ENCODE measurements around the gene CNP. TPM values are rescaled to one million over a fixed set of nuclear protein-coding genes. Genes with fewer than 3 reads are reported as not detected.

The CNP gene
- total RNA-seq, 1 experiment from 2014 or later = 78.5 TPM

DNA sequence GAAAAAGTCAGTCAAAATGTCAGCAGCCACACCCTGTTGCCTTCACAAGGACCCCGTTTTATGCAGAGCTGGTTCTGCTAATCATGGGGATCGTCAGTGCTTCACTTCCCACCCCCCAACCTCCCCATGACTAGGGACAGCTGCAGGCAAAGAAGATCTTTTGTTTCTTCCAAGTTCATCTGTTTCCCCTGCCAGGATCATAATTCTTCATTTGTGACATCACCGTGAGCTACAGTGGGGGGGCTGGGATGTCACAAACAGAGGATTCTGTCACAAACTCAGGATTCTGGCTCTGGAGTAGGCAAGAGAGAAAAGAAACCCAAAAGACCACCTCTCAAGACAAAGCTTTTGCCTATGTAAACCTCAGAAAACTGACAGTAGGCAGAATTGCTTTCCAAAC, 26.0 kb downstream of the CNP start:
- TF ChIP-seq, protein P1, sequence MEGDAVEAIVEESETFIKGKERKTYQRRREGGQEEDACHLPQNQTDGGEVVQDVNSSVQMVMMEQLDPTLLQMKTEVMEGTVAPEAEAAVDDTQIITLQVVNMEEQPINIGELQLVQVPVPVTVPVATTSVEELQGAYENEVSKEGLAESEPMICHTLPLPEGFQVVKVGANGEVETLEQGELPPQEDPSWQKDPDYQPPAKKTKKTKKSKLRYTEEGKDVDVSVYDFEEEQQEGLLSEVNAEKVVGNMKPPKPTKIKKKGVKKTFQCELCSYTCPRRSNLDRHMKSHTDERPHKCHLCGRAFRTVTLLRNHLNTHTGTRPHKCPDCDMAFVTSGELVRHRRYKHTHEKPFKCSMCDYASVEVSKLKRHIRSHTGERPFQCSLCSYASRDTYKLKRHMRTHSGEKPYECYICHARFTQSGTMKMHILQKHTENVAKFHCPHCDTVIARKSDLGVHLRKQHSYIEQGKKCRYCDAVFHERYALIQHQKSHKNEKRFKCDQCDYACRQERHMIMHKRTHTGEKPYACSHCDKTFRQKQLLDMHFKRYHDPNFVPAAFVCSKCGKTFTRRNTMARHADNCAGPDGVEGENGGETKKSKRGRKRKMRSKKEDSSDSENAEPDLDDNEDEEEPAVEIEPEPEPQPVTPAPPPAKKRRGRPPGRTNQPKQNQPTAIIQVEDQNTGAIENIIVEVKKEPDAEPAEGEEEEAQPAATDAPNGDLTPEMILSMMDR (conservative IDR thresholded peaks at IDR 0.05) = no peak
- Histone ChIP-seq H2BK12ac (ENCODE audit: insufficient read length, low read depth, low read length) (no peak overlapping the region), H3K27ac (ENCODE audit: insufficient read length, low read depth, low read length) (no peak overlapping the region), H3K4me1 (ENCODE audit: insufficient read depth, low read length) (no peaks in the 10 kb centered on the region), H3K4ac (ENCODE audit: low read depth, low read length) (no peak overlapping the region), H2BK120ac (ENCODE audit: low read depth, low read length, poor library complexity, severe bottlenecking) (no peak overlapping the region), H3K56ac (ENCODE audit: insufficient read length, low read depth, low read length) (no peak overlapping the region), H2AK5ac (ENCODE audit: insufficient read length, low read length) (no peak overlapping the region), H2BK15ac (ENCODE audit: low read depth, low read length) (no peak overlapping the region), H3K27me3 (ENCODE audit: insufficient read depth, low read length) (no peaks in the 10 kb centered on the region), H3K79me2 (ENCODE audit: insufficient read depth, low read length) (no peaks in the 10 kb centered on the region), H4K20me1 (ENCODE audit: control insufficient read depth, insufficient read depth, insufficient read length) (no peaks in the 10 kb centered on the region), H4K91ac (ENCODE audit: insufficient read length, low read depth, low read length) (no peak overlapping the region), H3K9me3 (ENCODE audit: control insufficient read depth, low read depth, low read length) (no peaks in the 10 kb centered on the region), H2BK5ac (ENCODE audit: insufficient read length, low read length) (no peak overlapping the region), H3T11ph (ENCODE audit: low read length) (no peak overlapping the region), H3K4me2 (ENCODE audit: insufficient read depth, insufficient read length, low read length) (no peak overlapping the region), H3K23ac (ENCODE audit: insufficient read length, low read depth, low read length) (no peak overlapping the region), H3K14ac (ENCODE audit: insufficient read depth, low read length) (no peak overlapping the region), H3K23me2 (ENCODE audit: insufficient read length, low read depth, low read length, poor library complexity, severe bottlenecking) (no peaks in the 10 kb centered on the region), H4K8ac (replicated peaks; ENCODE audit: insufficient read length, low read depth, low read length) (no peak overlapping the region), H3K79me1 (ENCODE audit: insufficient read depth, low read depth, low read length, poor library complexity, severe bottlenecking) (no peaks in the 10 kb centered on the region), H2BK20ac (ENCODE audit: low read depth, low read length, poor library complexity, severe bottlenecking) (no peak overlapping the region), H3K18ac (ENCODE audit: insufficient read length, low read depth, low read length) (no peak overlapping the region), H3K9ac (ENCODE audit: extremely low read depth, insufficient read length, low read length) (no peak overlapping the region), H4K5ac (ENCODE audit: insufficient read length, low read depth, low read length) (no peak overlapping the region), H2AFZ (ENCODE audit: low read length) (no peak overlapping the region)
- no peak for DNase-seq
- H3K4me1 Mint-ChIP-seq = no peaks in the 10 kb centered on the region
- peaks cover 56 to 95% (median 91%) of the 10 kb centered on the region in 3 experiments for H3K36me3 Mint-ChIP-seq (ENCODE audit: insufficient read depth in 1 of 3, low read depth in 3 of 3)
- H3K27me3 Mint-ChIP-seq (ENCODE audit: low read depth) = no peaks in the 10 kb centered on the region
- H3K27ac Mint-ChIP-seq = no peak overlapping the region; a peak in 2 of 7 replicates
- no CpG with 5 or more reads among the region's 3 CpGs for WGBS (ENCODE audit: extremely low coverage, insufficient read length, low lambda C conversion rate)
- H3K4me3 Mint-ChIP-seq = no peak overlapping the region
- no peaks in the 10 kb centered on the region for H3K9me3 Mint-ChIP-seq
